Kidney (tissue), 22 donors: ENCODE results near the gene DYNC2H1. TPM values are rescaled to one million over a fixed set of nuclear protein-coding genes. Genes with fewer than 3 reads are reported as not detected.

Source experiments
- DNase-seq, 5 donors: peaks; one replicate each; pipeline ENCODE4 v3.0.0-alpha.2; 2013 to 2020
- FAIRE-seq: peaks from 2 replicates; lab custom pipeline; 2012; peaks lifted over from hg19 to GRCh38; lab: Jason Lieb, UNC
- H3K27ac ChIP-seq, 2 donors: one replicate each; pipeline ENCODE4 v1.7.0; 2013; ENCODE audit warnings: low read depth in 2 of 2, low read length in 2 of 2, inconsistent platforms in 1 of 2
- H3K27me3 ChIP-seq: one replicate; pipeline ENCODE4 v1.7.1; 2013; ENCODE audit warnings: low read length, inconsistent platforms; ENCODE audit not compliant: control insufficient read depth, insufficient read depth
- H3K36me3 ChIP-seq, 3 donors: one replicate each; pipeline versions ENCODE4 v1.7.0 to v1.7.1; 2013; ENCODE audit warnings: low read length in 3 of 3, control low read depth in 1 of 3, inconsistent platforms in 1 of 3; ENCODE audit not compliant: insufficient read depth in 3 of 3, control insufficient read depth in 2 of 3
- H3K4me1 ChIP-seq, 3 donors: one replicate each; pipeline versions ENCODE4 v1.7.0 to v1.7.1; 2013; ENCODE audit warnings: low read length in 3 of 3, inconsistent platforms in 1 of 3, low read depth in 1 of 3; ENCODE audit not compliant: control insufficient read depth in 2 of 3, insufficient read depth in 2 of 3
- H3K4me3 ChIP-seq, 3 donors: one replicate each; pipeline versions ENCODE4 v1.7.0 to v1.8.1; 2013; ENCODE audit warnings: low read length in 3 of 3, control low read depth in 1 of 3, inconsistent platforms in 1 of 3
- H3K9ac ChIP-seq, 3 donors: one replicate each; pipeline versions ENCODE4 v1.7.0 to v1.7.1; 2013; ENCODE audit warnings: low read length in 3 of 3, control low read depth in 1 of 3, inconsistent platforms in 1 of 3
- H3K9me3 ChIP-seq, 3 donors: one replicate each; pipeline versions ENCODE4 v1.7.0 to v1.7.1; 2013; ENCODE audit warnings: low read length in 3 of 3, control low read depth in 1 of 3, inconsistent platforms in 1 of 3; ENCODE audit not compliant: control insufficient read depth in 2 of 3, insufficient read depth in 1 of 3
- CTCF ChIP-seq: IDR thresholded peaks from 3 replicates; pipeline ENCODE4 v1.5.1; 2012; ENCODE audit warnings: mild to moderate bottlenecking, moderate library complexity, borderline replicate concordance; ENCODE audit not compliant: insufficient read depth; ENCODE audit errors: extremely low read depth
- intact Hi-C: fragments of 100-400 bp; cut with DNase I; formaldehyde crosslinking; loops from one replicate; pipeline ENCODE4 v1.11.1; 2022
- long read RNA-seq, 10 donors: library from polyadenylated mRNA in 1 of 10; unstranded in 1 of 10; transcript quantifications; one replicate each; pipeline ENCODE4 v2.0.0 and lab custom pipeline, GENCODE V29; 2021 to 2026
- polyA plus RNA-seq: library from polyadenylated mRNA; stranded (reverse); fragments of 350-450 nt; fragmentation: Illumina TruSeq; extraction: RNeasy Lipid Tissue Mini Kit (QIAGEN cat#74804); gene quantifications from one replicate; pipeline ENCODE4 v1.2.3, GENCODE V29; 2014; ENCODE audit warnings: low read depth, low replicate concordance; ENCODE audit not compliant: insufficient read depth
- total RNA-seq: library from RNA; stranded (reverse); fragmentation: NEBNext Ultra II Directional; extraction: Animal tissue kit (Norgen Biotek cat#: 25700); gene quantifications from one replicate; pipeline ENCODE4 v1.2.1, GENCODE V29; 2021
- donor health status: control.
- donor health status: control.
- donor health status: control.
- donor health status: control.
- donor health status: control.
- donor health status: DM: yes; HTN: yes; CAD: no.
- donor health status: Normal renal cell carcinoma (clear cell type).

The DYNC2H1 gene
- 30.9 TPM for total RNA-seq
- polyA plus RNA-seq: 13.5 TPM
- long read RNA-seq, donor 1: 0 reads
- long read RNA-seq, donor 2, partial matches to known transcripts: 0 of 1 reads
- long read RNA-seq, donor 2, other reads (novel, unspliced or antisense): 0 of 1 reads
- long read RNA-seq, donor 3, partial matches to known transcripts: 5 of 6 reads
- long read RNA-seq, donor 3, other reads (novel, unspliced or antisense): 0 of 6 reads
- long read RNA-seq, donor 4: 0 reads
- long read RNA-seq, donor 5, partial matches to known transcripts: 0 of 1 reads
- long read RNA-seq, donor 5, other reads (novel, unspliced or antisense): 0 of 1 reads
- long read RNA-seq, donor 6, partial matches to known transcripts: 0 of 1 reads
- long read RNA-seq, donor 6, other reads (novel, unspliced or antisense): 0 of 1 reads
- long read RNA-seq, donor 7, partial matches to known transcripts: 6 of 10 reads
- long read RNA-seq, donor 7, other reads (novel, unspliced or antisense): 4 of 10 reads
- long read RNA-seq, donor 8, partial matches to known transcripts: 0 of 1 reads
- long read RNA-seq, donor 8, other reads (novel, unspliced or antisense): 0 of 1 reads
- long read RNA-seq, donor 9, partial matches to known transcripts: 0 of 1 reads
- long read RNA-seq, donor 9, other reads (novel, unspliced or antisense): 0 of 1 reads
- long read RNA-seq, donor 10, partial matches to known transcripts: 0 of 2 reads
- long read RNA-seq, donor 10, other reads (novel, unspliced or antisense): 0 of 2 reads

GRCh38 chr11:103108933-103109817, at the start of gene DYNC2H1:
DYNC2H1 (plus strand) TSS chr11:103109426; CDS start chr11:103109575, 149 bp downstream.
- FAIRE-seq: peak; percentile 30
- Histone ChIP-seq H3K36me3 (no peaks in the 10 kb centered on the region), H3K9me3 (no peaks in the 10 kb centered on the region), H3K4me1 (no peaks in the 10 kb centered on the region), H3K27me3 (no peaks in the 10 kb centered on the region), H3K27ac (peak within 1 kb of the TSS; percentile 40 to 68), H3K9ac (peak within 1 kb of the TSS; percentile 79 to 98 (median 85)), H3K4me3 (peak within 1 kb of the TSS; percentile 93 to 99 (median 99))
- peak; percentile 41 for TF ChIP-seq CTCF
- peak; percentile 90 to 97 (median 96) for DNase-seq
- intact Hi-C loops: no loop called here

- H3K36me3 ChIP-seq: peaks cover 3 to 14% (median 5%) of the 10 kb centered on the region in 3 donors
- TF ChIP-seq CTCF: no peak
- no peak for DNase-seq
- no peak overlapping the region for H3K9ac ChIP-seq
- no peak overlapping the region for H3K27ac ChIP-seq
- no peaks in the 10 kb centered on the region for H3K27me3 ChIP-seq
- no peaks in the 10 kb centered on the region for H3K9me3 ChIP-seq
- peak; percentile 23 for FAIRE-seq
- H3K4me1 ChIP-seq: no peaks in the 10 kb centered on the region
- intact Hi-C loops: no loop called here
- no peak overlapping the region for H3K4me3 ChIP-seq
Measured at GRCh38 chr11:103061656-103062055, 47.6 kb upstream of the DYNC2H1 start.

- no peaks in the 10 kb centered on the region for H3K9me3 ChIP-seq
- H3K9ac ChIP-seq: no peak overlapping the region
- H3K27me3 ChIP-seq: no peaks in the 10 kb centered on the region
- TF ChIP-seq CTCF: no peak
- DNase-seq (no peak), FAIRE-seq (no peak)
- peaks cover 3 to 4% (median 3%) of the 10 kb centered on the region in 3 donors for H3K36me3 ChIP-seq
- intact Hi-C loops: no loop called here
- no peaks in the 10 kb centered on the region for H3K4me1 ChIP-seq
- no peak overlapping the region for H3K27ac ChIP-seq
- no peak overlapping the region for H3K4me3 ChIP-seq
Measured at GRCh38 chr11:103067118-103067517, 42.1 kb upstream of the DYNC2H1 start.
